Nucleus accumbens (tissue), 56 donors: Measurements from ENCODE around the gene BPGM.

Experiments
- DNase-seq, 56 donors: peaks; one replicate each; lab custom pipeline; 2025; lab: John Stamatoyannopoulos, UW

Gene BPGM

GRCh38 chr7:134646425-134647305 is at the start of gene BPGM:
Gene BPGM, plus strand, starts transcription at chr7:134646853. Its CDS starts 14,655 bp downstream, at chr7:134661508.
- DNase-seq = peak; percentile 80 to 99 (median 97)

GRCh38 chr7:134599371-134599770 is 47.3 kb upstream of the BPGM start:
- peak in 48 of 56 donors; percentile 2 to 83 (median 52) for DNase-seq

DNA sequence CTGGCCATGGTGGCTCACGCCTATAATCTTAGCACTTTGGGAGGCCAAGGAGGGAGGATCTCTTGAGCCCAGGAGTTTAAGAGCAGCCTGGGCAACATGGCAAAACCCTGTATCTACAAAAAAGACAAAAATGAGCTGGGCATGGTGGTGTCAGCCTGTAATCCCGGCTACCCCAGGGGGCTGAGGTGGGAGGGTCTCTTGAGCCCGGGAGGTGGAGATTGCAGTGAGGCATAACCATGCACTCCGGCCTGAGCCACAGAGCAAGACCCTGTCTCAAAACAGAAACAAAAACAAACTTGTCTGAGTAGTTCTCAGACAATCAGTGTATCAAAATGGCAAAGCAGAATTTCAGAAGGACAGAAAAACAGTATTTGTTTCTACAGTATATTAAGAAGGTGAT is 45.2 kb upstream of the BPGM start:
- no peak for DNase-seq

DNA sequence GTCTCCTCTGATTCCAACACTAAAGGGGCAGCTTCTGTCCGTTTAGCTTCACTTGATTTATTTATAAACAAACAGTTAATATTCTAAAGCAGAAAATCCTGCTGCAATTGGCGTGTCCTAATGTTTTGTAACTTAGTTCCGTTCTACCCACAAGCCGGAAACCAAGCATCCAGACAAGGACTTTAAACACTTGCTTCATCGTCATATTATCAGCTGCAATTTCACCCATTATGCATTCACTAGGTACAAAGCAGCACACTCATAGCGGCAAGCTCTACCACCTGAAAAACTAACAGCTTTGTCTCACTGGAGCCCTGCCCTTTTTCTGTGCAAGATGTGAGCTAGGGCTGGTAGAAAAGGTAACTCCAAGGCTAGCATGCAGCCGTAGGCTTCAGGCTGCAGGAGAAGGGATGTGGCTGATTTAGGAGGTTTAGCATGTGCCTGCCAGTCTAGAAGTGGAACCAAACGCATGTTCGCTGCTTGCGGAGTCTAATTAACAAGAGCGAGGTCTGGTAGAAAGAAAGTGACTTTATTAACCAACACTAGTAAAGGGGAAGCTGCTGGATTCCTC is 43.7 kb upstream of the BPGM start:
- peak in 17 of 56 donors; percentile 4 to 44 (median 21) for DNase-seq

DNA sequence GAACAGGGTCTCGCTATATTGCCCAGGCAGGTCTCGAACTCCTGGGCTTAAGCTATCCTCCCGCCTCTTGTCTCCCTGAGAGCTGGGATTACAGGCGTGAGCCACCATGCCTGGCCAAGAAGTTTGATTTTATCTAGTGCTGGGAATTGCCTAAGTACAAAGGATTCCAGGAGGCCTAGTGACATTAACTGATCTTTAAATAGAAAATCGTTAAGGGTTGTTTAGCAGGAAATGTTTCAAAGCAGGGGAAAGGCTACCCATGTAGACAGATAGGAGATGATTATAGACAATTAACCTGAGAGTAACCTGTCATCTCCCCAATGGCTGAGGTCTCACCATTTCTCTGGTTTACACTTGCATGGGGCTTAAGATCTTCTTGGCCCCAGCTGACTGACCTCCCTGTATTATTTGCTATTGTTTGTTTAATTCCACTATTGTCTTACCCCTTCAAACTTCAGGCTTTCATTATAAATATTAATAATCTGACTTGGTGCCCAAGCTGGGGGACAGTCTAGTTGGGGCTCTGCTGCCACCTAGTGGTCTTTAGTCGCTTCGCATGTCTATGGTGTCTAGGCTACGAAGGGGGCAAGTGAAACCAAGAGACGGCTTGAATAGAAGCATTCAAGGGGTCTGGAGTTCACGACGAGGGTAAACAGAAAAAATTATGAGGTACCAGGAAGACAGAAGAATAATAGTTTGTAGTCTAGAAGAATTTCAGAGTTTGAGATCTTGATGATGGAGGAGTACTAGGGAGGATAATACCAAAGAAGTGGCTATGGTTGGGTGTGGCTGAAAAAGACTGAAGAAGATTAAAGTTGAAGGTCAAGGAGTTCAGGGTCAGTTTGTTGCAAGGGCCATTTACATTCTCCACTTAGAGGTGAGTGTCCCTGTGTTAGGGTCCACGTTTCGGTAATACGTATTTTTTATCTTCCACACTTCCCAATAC is 40.4 kb upstream of the BPGM start:
- DNase-seq = peak in 49 of 56 donors; percentile 7 to 81 (median 34)

- no peak for DNase-seq
These were observed 35.0 kb upstream of the BPGM start for GRCh38 chr7:134611611-134612151.

DNA sequence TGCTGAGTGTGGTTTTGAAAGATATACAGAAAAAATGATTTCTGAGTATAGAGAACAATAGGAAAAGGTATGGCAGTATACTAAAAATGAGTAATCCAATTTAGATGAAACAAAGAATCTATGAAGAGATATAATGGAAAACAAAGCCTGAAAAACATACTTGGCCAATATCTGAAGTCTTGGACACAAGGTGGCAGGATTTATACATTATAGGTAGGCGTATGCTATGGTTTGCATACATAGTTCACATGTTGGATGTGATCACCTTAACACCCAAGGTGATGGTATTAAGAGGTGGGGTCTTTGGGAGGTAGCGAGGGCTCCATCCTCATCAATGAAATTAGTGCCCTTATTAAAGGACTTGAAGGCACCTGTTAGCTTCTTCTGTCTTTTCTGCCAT is 34.5 kb upstream of the BPGM start:
- DNase-seq = no peak

GRCh38 chr7:134613623-134614347 is 32.9 kb upstream of the BPGM start:
- DNase-seq = no peak

DNA sequence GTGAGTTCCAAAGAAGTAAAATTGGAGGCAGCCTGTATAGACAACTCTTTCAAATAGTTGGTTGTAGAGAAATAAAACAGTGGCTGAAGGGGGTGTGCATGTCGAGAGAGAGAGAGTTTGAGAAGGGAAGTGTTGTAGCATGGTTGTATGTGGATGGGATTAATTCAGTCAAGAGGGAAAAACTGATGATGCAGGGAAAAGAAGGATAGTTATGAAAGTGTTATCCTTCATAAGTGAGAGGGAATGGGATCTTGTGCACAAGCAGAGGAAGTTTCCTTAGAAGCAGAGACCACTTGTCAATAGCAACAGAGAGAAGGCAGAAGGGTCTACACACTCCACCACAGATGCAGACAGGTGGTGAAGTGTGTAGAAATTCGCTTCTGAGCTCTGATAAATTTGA is 30.0 kb upstream of the BPGM start:
- no peak for DNase-seq

DNA sequence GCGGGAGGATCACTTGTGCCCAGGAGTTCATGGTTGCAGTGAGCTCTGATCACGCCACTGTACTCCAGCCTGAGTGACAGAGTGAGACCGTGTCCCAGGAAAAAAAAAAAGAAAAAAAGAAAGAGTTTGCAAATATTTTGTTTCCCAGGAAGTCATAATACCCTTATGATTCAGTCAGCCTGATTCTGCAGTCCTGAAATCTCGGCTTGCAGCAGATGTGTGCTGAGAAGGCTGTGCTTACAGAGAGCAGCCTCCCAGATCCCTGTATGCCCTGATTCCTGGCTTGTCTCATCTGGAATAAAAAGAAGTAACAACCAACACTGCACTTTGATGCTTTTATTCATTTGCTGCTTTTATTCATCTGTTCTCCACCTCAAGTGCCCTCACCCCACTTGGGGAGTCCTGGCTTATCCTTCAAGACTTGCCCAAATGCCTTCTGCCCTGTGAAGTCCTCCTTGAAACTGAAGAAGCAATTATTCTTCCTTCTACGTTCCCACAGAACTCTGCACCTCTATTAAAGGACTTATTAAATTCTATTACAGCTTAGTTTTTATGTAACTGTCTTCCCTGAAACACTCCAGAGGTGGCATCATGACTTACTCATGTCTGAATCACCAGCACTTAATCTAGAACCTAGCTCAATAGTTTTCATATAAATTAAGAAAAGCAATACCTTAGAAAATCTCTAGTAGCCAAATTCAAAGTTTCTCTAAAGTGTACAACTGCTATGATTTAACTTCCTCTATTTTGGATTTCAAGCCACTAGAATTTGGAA is 27.7 kb upstream of the BPGM start:
- DNase-seq = peak in 1 of 56 donors; percentile 8

DNA sequence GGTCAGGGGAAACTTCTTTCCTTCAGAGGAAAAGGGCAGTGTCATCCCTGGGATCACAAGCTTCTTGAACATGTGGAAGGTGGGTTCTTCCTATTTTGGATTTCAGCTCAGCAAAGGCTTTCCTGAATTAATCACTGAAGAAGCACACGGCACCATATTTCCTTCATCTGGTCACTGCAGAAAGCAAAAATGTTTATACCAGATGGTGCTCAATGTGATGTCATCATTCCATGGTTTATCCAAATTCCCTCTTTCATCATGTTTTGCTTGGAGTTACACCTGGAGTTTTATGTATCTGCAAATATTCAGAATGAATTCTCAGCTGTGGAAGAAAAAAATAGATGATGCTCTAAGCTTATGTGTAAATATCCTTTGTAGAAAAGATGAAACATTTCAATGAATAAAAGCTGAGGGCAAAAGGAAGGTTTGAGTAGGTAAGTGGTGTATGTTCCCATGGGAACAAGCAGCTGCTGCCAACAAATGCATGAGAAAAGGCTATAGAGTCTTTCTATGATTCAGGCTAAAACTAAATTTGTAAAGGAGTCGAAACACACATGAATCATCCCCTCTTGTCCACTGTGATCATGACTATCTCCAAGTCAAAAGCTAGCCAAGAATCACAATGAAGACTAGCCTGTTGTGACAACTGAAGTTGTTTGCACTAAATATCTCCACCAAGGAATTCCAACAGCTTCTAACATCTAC is 26.9 kb upstream of the BPGM start:
- DNase-seq = peak in 1 of 56 donors; percentile 3

- no peak for DNase-seq
These were observed 24.2 kb upstream of the BPGM start for GRCh38 chr7:134622303-134622995.

DNA sequence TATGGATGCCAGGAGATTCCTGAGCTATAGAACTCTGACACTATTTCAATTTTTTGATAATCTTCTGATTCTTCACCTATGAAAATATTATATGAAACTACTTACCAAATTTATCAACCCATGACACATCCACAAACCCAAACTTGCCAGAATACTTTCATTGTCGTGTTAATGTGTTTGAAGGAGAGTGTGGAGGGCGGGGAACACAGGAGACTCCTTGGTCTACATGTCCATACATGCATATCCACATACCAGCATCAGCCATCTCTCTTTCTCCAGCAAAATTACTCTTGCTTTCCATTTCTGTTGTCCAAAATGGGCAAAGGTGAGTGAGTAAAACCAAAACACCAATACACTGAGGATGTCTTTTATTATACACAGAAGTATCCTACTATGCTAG is 23.5 kb upstream of the BPGM start:
- no peak for DNase-seq

GRCh38 chr7:134625550-134625949 is 21.1 kb upstream of the BPGM start:
- no peak for DNase-seq

GRCh38 chr7:134627109-134627774 is 19.4 kb upstream of the BPGM start:
- no peak for DNase-seq

- DNase-seq = no peak
These were observed 18.9 kb upstream of the BPGM start for GRCh38 chr7:134627775-134628153.

DNA sequence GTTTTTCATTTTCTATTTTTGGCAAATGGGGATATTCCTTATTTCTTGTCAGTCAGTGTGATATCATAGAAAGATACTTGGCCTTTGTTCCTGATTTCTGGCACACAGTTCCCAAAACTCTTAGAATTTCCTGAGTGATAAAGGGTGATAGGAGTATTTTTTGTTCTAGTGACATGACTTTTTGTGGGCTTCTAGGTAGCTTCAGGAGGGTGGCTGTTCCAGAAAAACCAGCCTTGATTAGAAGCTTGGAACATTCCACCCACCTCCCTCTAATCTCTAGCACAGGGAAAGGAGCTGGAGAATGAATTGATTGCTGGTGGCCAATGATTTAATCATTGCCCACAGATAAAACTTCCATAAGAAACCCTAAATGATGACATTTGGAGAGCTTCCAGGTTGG is 17.2 kb upstream of the BPGM start:
- DNase-seq = no peak
